ENCODE measurements around the gene NAV2.

GRCh38 chr11:19931771-19932369 lies 219.2 kb downstream of the NAV2 start:
- TF ChIP-seq EZH2 (IDR thresholded peaks at IDR 0.05) (no peak), POLR2AphosphoS5 (IDR thresholded peaks at IDR 0.05; ENCODE audit: borderline replicate concordance, low read depth, low read length) (no peak), FOXP2 (optimal IDR thresholded peaks at IDR 0.05; ENCODE audit: control extremely low read depth, extremely low read length, insufficient read depth) (no peak)

Measured in SK-N-MC (cell line).